SK-N-SH (cell line): ENCODE results near the gene COPS9. TPM values are rescaled to one million over a fixed set of nuclear protein-coding genes. Genes with fewer than 3 reads are reported as not detected.

ENCODE experiments used
- CTCF ChIA-PET: fragments of 300-600, 350-600 bp; formaldehyde crosslinking; extraction: SDS; loops from one replicate; lab custom pipeline; 2021; lab: Yijun Ruan, JAX
- POLR2A ChIA-PET: fragments of 350-600 bp; sonication (Branson Sonifier 250); formaldehyde crosslinking; extraction: SDS; loops from one replicate; lab custom pipeline; 2020; ENCODE audit warnings: antibody characterized with exemption, inconsistent platforms; lab: Yijun Ruan, JAX
- DNase-seq: peaks from one replicate; pipeline ENCODE4 v3.0.0; 2012
- H2AFZ ChIP-seq: fragments of 200-600 bp; sonication (generic); 2 replicates; pipeline ENCODE4 v1.8.1; 2016; ENCODE audit warnings: antibody characterized with exemption, mild to moderate bottlenecking, low read depth
- H3F3A ChIP-seq: fragments of 200-600 bp; sonication (generic); replicated peaks from 2 replicates; pipeline ENCODE3; 2016; ENCODE audit warnings: antibody characterized with exemption, mild to moderate bottlenecking; ENCODE audit not compliant: insufficient read depth
- H3K27ac ChIP-seq, 2 experiments: fragments of 200-500 bp in 1 of 2; fragments of 200-600 bp in 1 of 2; sonication (Bioruptor generic) in 1 of 2; sonication (generic), shearing (Covaris generic) in 1 of 2; 2 replicates each; pipeline versions ENCODE4 v1.5.1 to v1.6.1; 2014 to 2016; ENCODE audit warnings: low read depth in 2 of 2, inconsistent platforms in 1 of 2, low read length in 1 of 2, mild to moderate bottlenecking in 1 of 2, mixed read lengths in 1 of 2
- H3K27me3 ChIP-seq: fragments of 200-600 bp; sonication (generic), shearing (Covaris generic); 2 replicates; pipeline ENCODE4 v1.6.1; 2016; ENCODE audit warnings: mixed run types; ENCODE audit not compliant: insufficient read depth
- H3K36me3 ChIP-seq, 2 experiments: fragments of 200-500 bp in 1 of 2; fragments of 200-600 bp in 1 of 2; sonication (Bioruptor generic) in 1 of 2; sonication (generic) in 1 of 2; replicated peaks in 1 of 2; 2 replicates each; pipeline versions ENCODE3 to v1.5.1; 2014 to 2016; ENCODE audit warnings: low read length in 1 of 2, mild to moderate bottlenecking in 1 of 2; ENCODE audit not compliant: insufficient read depth in 2 of 2, control insufficient read depth in 1 of 2
- H3K4me1 ChIP-seq, 2 experiments: fragments of 200-500 bp in 1 of 2; fragments of 200-600 bp in 1 of 2; sonication (Bioruptor generic) in 1 of 2; sonication (generic), shearing (Covaris generic) in 1 of 2; 2 replicates each; pipeline versions ENCODE4 v1.5.1 to v1.6.1; 2014 to 2016; ENCODE audit warnings: low read depth in 1 of 2, low read length in 1 of 2, mixed run types in 1 of 2; ENCODE audit not compliant: insufficient read depth in 2 of 2, control insufficient read depth in 1 of 2
- H3K4me2 ChIP-seq: fragments of 200-600 bp; sonication (generic), shearing (Covaris generic); 2 replicates; pipeline ENCODE4 v1.6.1; 2017; ENCODE audit warnings: mixed run types
- H3K4me3 ChIP-seq, 2 experiments: fragments of 200-500 bp in 1 of 2; fragments of 200-600 bp in 1 of 2; sonication (Bioruptor generic) in 1 of 2; sonication (generic), shearing (Covaris generic) in 1 of 2; 2 replicates each; pipeline versions ENCODE4 v1.5.1 to v1.8.1; 2014 to 2016; ENCODE audit warnings: low read depth in 2 of 2, inconsistent platforms in 1 of 2, low read length in 1 of 2, mild to moderate bottlenecking in 1 of 2, mixed read lengths in 1 of 2, moderate library complexity in 1 of 2
- H3K79me2 ChIP-seq: fragments of 200-600 bp; sonication (generic); 2 replicates; pipeline ENCODE4 v1.8.1; 2017; ENCODE audit warnings: mild to moderate bottlenecking; ENCODE audit not compliant: insufficient read depth
- H3K9ac ChIP-seq: fragments of 200-600 bp; sonication (generic); 2 replicates; pipeline ENCODE4 v1.6.1; 2017; ENCODE audit warnings: mixed run types
- H3K9me2 ChIP-seq: fragments of 200-600 bp; sonication (generic); 2 replicates; pipeline ENCODE4 v1.6.1; 2017; ENCODE audit warnings: mixed run types
- H3K9me3 ChIP-seq: fragments of 200-600 bp; sonication (generic); 2 replicates; pipeline ENCODE4 v1.6.1; 2017; ENCODE audit warnings: mixed run types, mild to moderate bottlenecking, moderate library complexity
- H4K20me1 ChIP-seq: fragments of 200-600 bp; sonication (generic); 2 replicates; pipeline ENCODE4 v1.6.1; 2017; ENCODE audit warnings: mild to moderate bottlenecking, mixed run types; ENCODE audit not compliant: insufficient read depth
- EP300 ChIP-seq, 2 experiments: IDR thresholded peaks; 2 replicates each; pipeline versions ENCODE4 v1.4.0 to v1.6.1; 2012; ENCODE audit warnings: borderline replicate concordance in 1 of 2, low read depth in 1 of 2, low read length in 1 of 2
- FOXM1 ChIP-seq: IDR thresholded peaks from 2 replicates; pipeline ENCODE4 v1.4.0; 2012; ENCODE audit warnings: low read depth, mild to moderate bottlenecking
- MXI1 ChIP-seq: IDR thresholded peaks from 2 replicates; pipeline ENCODE4 v1.6.1; 2012; ENCODE audit warnings: mild to moderate bottlenecking, low read depth, low read length, improper control_type of control experiment
- PBX3 ChIP-seq: IDR thresholded peaks from 2 replicates; pipeline ENCODE4; 2012
- POLR2AphosphoS5 ChIP-seq: IDR thresholded peaks from 2 replicates; pipeline ENCODE4 v1.6.1; 2012; ENCODE audit warnings: low read depth, low read length
- RCOR1 ChIP-seq: fragments of 150-350 bp; IDR thresholded peaks from 2 replicates; pipeline ENCODE4 v1.6.1; 2017; ENCODE audit warnings: antibody characterized with exemption, low read length
- SIN3A ChIP-seq: IDR thresholded peaks from 2 replicates; pipeline ENCODE4 v1.6.1; 2012; ENCODE audit warnings: low read depth, mild to moderate bottlenecking, low read length, moderate library complexity, borderline replicate concordance
- SMC3 ChIP-seq: IDR thresholded peaks from 2 replicates; pipeline ENCODE4 v1.6.1; 2012; ENCODE audit warnings: low read depth, low read length, improper control_type of control experiment
- TAF1 ChIP-seq: IDR thresholded peaks from 2 replicates; pipeline ENCODE4 v1.6.1; 2012; ENCODE audit warnings: low read depth, mild to moderate bottlenecking, low read length, moderate library complexity, borderline replicate concordance
- TEAD4 ChIP-seq: IDR thresholded peaks from 2 replicates; pipeline ENCODE4 v1.4.0; 2012; ENCODE audit warnings: mild to moderate bottlenecking, borderline replicate concordance; ENCODE audit not compliant: insufficient read depth
- WGBS: methylation state at CpG from one replicate; pipeline ENCODE4 v1.1.6; 2017; ENCODE audit warnings: low lambda C conversion rate; 5-methylcytosine and 5-hydroxymethylcytosine counted together
- polyA plus RNA-seq, 3 experiments: library from polyadenylated mRNA; depleted of rRNA; stranded (reverse); fragments of >200 nt; gene quantifications; 2 replicates each; pipeline ENCODE4 v1.2.3, GENCODE V29; 2012
- TF ChIP-seq, protein P1 (sequence below): IDR thresholded peaks from 2 replicates; pipeline ENCODE4 v1.6.1; 2012; ENCODE audit warnings: mild to moderate bottlenecking, low read depth, low read length, moderate library complexity
- TF ChIP-seq, protein P2 (sequence below): IDR thresholded peaks from 2 replicates; pipeline ENCODE4 v1.4.0; 2012; ENCODE audit warnings: low read depth, borderline replicate concordance
- TF ChIP-seq, protein P3 (sequence below): fragments of 150-350 bp; IDR thresholded peaks from 2 replicates; pipeline ENCODE4 v1.6.1; 2016; ENCODE audit warnings: mild to moderate bottlenecking, low read depth, low read length

Gene COPS9
- polyA plus RNA-seq, 1 of the 3 experiments (the other 2 are of a cell fraction) = 717 TPM

GRCh38 chr2:240131296-240131695 is 4.8 kb downstream of the COPS9 start:
- no peak overlapping the region for H3K27ac ChIP-seq
- H3F3A ChIP-seq = no peaks in the 10 kb centered on the region
- H3K4me1 ChIP-seq = peaks cover 11 to 14% of the 10 kb centered on the region in 2 experiments; a peak in 2 of 4 replicates
- H3K36me3 ChIP-seq = peaks cover 10 to 69% of the 10 kb centered on the region in 2 experiments
- no peak overlapping the region for H2AFZ ChIP-seq
- H3K27me3 ChIP-seq = no peaks in the 10 kb centered on the region
- H3K4me2 ChIP-seq = no peak overlapping the region
- ChIA-PET POLR2A (no interaction called here), CTCF (no interaction called here)
- 95% methylated on average over 16 of the region's 16 CpGs for WGBS
- TF ChIP-seq SIN3A (no peak), POLR2AphosphoS5 (no peak), TEAD4 (no peak), MXI1 (no peak), FOXM1 (no peak), RCOR1 (no peak), TAF1 (no peak), PBX3 (no peak), SMC3 (no peak), EP300 (IDR thresholded peaks at IDR 0.05; ENCODE audit: borderline replicate concordance in 1 of 2, low read depth in 1 of 2, low read length in 1 of 2) (no peak)
- TF ChIP-seq, protein P1, sequence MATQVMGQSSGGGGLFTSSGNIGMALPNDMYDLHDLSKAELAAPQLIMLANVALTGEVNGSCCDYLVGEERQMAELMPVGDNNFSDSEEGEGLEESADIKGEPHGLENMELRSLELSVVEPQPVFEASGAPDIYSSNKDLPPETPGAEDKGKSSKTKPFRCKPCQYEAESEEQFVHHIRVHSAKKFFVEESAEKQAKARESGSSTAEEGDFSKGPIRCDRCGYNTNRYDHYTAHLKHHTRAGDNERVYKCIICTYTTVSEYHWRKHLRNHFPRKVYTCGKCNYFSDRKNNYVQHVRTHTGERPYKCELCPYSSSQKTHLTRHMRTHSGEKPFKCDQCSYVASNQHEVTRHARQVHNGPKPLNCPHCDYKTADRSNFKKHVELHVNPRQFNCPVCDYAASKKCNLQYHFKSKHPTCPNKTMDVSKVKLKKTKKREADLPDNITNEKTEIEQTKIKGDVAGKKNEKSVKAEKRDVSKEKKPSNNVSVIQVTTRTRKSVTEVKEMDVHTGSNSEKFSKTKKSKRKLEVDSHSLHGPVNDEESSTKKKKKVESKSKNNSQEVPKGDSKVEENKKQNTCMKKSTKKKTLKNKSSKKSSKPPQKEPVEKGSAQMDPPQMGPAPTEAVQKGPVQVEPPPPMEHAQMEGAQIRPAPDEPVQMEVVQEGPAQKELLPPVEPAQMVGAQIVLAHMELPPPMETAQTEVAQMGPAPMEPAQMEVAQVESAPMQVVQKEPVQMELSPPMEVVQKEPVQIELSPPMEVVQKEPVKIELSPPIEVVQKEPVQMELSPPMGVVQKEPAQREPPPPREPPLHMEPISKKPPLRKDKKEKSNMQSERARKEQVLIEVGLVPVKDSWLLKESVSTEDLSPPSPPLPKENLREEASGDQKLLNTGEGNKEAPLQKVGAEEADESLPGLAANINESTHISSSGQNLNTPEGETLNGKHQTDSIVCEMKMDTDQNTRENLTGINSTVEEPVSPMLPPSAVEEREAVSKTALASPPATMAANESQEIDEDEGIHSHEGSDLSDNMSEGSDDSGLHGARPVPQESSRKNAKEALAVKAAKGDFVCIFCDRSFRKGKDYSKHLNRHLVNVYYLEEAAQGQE = no peak
- TF ChIP-seq, protein P2, sequence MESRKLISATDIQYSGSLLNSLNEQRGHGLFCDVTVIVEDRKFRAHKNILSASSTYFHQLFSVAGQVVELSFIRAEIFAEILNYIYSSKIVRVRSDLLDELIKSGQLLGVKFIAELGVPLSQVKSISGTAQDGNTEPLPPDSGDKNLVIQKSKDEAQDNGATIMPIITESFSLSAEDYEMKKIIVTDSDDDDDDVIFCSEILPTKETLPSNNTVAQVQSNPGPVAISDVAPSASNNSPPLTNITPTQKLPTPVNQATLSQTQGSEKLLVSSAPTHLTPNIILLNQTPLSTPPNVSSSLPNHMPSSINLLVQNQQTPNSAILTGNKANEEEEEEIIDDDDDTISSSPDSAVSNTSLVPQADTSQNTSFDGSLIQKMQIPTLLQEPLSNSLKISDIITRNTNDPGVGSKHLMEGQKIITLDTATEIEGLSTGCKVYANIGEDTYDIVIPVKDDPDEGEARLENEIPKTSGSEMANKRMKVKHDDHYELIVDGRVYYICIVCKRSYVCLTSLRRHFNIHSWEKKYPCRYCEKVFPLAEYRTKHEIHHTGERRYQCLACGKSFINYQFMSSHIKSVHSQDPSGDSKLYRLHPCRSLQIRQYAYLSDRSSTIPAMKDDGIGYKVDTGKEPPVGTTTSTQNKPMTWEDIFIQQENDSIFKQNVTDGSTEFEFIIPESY = no peak
- TF ChIP-seq, protein P3, sequence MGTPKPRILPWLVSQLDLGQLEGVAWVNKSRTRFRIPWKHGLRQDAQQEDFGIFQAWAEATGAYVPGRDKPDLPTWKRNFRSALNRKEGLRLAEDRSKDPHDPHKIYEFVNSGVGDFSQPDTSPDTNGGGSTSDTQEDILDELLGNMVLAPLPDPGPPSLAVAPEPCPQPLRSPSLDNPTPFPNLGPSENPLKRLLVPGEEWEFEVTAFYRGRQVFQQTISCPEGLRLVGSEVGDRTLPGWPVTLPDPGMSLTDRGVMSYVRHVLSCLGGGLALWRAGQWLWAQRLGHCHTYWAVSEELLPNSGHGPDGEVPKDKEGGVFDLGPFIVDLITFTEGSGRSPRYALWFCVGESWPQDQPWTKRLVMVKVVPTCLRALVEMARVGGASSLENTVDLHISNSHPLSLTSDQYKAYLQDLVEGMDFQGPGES = no peak
- H3K9ac ChIP-seq = no peak overlapping the region
- H3K4me3 ChIP-seq = no peak overlapping the region
- H3K9me3 ChIP-seq = no peaks in the 10 kb centered on the region
- H3K79me2 ChIP-seq = peaks cover 35% of the 10 kb centered on the region
- no peaks in the 10 kb centered on the region for H3K9me2 ChIP-seq
- H4K20me1 ChIP-seq = peaks cover 12% of the 10 kb centered on the region
- no peak for DNase-seq
